Stimulated activated CD4-positive, alpha-beta T cell treated with anti-CD3 and anti-CD28 coated beads, Interleukin-4, amount 100 ng/mL, for 24 hours (primary cell): Measurements from ENCODE around the gene YWHAB.
A peak's percentile ranks its signal among the peaks of the same experiment; 100 is the strongest.
"Not testable (repeated sequence)": the region's sequence is repeated elsewhere in the genome, so short reads cannot be mapped to it uniquely, and the experiment has no call there.

Source experiments
- DNase-seq: peaks from one replicate; pipeline ENCODE4 v3.0.0-alpha.2; 2020

Gene YWHAB

GRCh38 chr20:44885392-44886265 is at the start of gene YWHAB:
YWHAB (plus strand) TSS chr20:44885705; CDS start chr20:44901534, 15,829 bp downstream.
- peak; percentile 99 for DNase-seq

DNA sequence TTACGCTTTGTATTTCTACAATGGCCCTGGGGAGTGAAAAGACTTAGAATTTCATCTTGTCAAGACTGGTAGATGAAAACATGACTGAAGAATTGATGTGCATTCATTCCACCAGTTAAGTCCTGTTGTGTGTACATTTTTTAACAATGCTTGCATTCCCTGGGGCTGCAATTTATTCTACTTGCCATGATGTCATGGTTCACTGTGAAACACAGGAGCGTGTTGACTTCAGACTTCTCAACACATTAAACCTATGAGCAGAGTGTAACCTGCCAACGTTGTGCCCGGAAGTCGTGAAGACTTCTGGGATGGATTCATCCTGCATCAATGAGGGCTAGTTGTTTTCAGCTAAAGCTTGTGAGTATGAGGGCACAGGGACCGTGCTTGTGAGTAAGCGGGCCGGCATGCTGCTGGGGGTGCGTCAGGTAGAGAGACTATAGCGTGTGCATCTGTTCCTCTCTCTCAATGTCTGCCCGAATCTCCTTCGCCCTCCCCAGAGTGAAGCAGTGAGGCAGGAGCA is 48.8 kb upstream of the YWHAB start:
- no peak for DNase-seq

DNA sequence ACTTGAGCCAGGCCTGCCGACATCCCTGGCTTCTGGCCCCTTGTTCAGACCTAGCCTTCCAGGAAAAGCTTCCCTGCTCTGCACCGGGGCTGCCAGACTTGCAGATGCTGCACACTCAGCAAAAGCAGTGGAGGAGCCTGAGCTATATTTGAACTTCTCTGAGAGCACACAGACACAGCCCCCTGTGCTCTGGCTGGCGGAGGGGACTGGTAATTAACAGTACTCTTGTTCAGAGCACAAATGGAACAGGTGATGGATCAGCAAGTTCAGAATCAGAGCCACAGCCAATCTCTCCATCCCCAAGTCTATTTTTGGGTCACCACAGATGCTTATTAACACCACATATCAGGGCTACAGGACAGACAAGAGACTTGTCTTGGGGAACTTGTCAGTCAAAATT is 47.6 kb upstream of the YWHAB start:
- no peak for DNase-seq

DNA sequence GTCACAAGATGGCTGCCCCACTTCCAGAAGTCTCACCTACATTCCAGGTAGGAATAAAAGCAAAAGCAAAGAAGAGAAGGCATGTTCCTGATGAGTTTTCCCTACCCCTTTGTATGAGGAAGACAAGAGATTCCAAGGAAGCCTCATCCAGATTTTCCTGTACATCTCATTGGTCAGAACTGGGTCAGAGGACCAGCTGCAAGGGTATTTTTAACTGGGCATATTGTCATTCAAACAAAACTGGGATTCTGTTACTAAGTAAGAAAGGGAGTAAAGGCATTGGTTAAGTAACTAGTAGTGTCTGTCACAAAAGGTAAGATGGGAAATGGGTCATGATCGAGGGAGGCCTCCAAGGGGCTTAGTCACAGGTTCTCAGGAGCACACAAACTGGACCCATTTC is 47.0 kb upstream of the YWHAB start:
- no peak for DNase-seq

DNA sequence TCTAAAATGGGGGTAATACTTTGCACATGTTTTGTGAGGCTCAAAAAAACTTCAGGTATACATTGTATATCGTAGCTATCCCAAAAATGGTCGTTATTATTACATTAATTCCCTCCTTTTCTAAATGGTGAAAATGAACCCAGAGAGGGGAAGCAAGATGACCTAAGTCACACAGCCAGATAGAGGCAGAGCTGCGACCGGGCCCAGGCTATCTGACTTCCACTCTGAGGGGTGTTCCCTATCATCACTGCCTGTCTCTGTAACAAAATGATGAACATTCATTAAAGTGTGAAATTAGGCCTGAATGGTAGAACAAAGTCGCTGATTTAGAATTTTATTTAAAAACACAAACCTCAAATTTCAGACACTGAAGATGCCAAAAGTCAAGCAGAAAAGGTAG is 46.0 kb upstream of the YWHAB start:
- no peak for DNase-seq

DNA sequence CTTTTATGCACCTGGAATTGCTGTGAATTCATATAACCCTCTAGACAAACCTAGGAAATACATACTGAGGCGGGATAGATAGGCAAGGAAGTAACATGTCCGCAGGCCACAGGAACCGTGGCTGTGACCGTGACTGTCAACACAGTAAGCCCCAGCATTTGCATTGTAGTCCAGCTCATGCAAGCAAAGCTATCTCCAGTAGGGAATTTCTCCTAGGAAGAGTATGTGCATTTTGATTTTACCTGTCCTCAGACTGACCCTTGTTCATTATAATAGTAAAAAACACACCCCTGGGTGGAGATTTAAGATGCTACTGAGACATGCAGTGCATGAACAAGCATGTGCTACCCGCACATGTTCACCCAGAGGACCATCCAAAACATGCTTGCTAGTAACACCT is 44.7 kb upstream of the YWHAB start:
- no peak for DNase-seq

GRCh38 chr20:44841955-44842354 is 43.5 kb upstream of the YWHAB start:
- no peak for DNase-seq

- no peak for DNase-seq
Measured at GRCh38 chr20:44843876-44844275, 41.6 kb upstream of the YWHAB start.

DNA sequence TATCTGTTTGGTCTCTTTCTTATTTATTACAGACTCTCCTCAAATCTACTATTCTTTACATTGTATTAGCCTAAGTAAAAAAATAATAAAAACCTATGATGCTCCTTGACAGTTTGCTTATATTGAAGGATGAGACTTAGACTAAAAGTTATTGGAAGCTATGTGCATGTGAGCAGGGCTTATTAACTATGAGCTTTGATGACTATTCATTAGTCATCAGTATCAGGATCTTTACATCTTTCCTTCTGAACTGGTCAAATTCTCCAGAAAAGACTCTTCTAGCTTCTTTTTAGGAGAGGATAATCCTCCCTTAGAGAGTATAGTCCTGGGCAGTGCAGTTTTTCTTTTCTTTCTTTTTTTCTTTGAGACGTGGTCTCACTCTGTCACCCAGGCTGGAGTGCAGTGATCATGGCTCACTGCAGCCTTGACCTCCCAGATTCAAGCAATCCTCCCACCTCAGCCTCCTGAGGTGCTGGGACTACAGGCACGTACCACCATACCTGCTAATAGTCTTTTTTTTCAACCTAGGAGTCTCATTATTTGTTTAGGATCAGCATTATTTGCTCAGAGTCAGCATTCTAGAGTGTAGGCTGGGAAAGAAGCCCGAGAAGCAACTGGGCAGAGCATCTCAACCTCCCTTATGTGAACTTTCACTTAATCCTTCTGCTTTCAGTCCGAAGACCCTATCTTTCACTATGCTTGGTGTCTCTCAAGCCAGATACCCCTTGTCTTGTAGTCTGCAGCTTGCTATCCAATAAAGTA is 37.1 kb upstream of the YWHAB start:
- DNase-seq = no peak

DNA sequence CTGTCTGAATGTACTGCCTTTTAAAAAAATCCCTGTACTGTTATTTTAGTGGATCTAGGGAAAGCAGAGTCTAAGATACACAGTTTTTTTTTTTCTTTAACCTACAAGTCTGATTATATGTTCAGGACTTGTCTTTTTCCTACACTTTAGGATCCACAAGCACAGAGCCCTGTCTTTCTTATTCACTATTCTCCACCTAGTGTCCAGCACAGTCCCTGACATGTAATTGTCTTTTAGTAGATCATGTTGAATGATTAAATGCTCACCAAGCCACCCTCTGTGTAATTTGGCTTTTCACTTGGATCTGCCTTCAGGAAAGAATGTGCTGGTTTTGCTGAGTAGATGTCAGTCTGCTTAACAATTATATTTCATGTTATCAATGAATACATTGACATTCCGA is 35.8 kb upstream of the YWHAB start:
- no peak for DNase-seq

- no peak for DNase-seq
Measured at GRCh38 chr20:44850272-44850671, 35.2 kb upstream of the YWHAB start.

DNA sequence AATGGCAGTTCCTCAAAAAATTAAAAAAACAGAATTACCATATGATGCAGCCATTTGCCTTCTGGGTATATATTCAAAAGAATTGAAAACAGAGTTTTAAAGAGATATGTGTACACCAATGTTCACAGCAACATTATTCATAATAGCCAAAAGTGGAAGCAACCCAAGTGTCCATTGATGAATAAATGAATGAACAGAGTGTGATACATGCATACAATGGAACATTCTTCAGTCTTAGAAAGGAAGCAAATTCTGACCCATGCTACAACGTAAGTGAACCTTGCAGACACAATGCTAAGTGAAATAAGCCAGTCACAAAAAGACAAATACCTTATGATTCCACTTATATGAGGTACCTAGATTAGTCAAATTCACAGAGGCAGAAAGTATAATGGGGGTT is 34.7 kb upstream of the YWHAB start:
- DNase-seq = no peak

DNA sequence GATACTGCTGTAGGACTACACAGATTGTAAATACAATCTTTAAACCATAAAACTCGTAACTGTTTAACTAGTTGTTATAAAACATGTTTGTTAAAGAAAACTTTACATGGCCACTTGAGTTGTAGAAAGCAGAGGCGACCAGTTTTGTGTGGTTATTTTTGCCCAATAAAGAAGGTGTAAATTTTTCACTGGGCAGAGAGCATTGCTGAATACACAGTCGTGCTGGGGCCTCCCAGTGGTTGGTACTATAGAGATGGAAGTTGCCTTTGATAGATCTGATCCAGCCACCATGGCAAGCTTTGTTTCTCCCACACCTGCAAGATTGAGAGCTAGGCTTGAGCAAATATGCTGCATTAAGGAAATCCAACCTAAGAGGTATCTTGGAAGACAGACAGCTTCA is 34.0 kb upstream of the YWHAB start:
- DNase-seq = no peak

DNA sequence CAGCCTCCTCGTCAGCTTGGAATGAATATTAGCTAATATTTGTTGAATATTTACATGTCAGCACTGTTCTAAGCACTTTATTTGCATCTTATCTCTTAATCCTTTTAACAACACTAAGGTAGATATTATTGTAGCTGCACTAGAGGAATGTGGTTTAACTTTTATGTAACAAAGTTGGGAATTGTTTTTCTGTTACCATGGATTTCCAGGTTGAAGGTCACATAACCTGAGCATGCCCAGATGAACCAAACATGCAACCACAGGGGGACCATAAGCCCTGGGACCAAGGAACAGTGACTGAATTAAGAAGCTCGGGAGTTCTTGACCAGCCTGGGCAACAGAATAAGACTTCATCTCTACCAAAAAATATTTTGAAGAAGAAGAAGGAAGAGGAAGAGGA is 29.1 kb upstream of the YWHAB start:
- no peak for DNase-seq

- DNase-seq = no peak
Measured at GRCh38 chr20:44856856-44857448, 28.6 kb upstream of the YWHAB start.

DNA sequence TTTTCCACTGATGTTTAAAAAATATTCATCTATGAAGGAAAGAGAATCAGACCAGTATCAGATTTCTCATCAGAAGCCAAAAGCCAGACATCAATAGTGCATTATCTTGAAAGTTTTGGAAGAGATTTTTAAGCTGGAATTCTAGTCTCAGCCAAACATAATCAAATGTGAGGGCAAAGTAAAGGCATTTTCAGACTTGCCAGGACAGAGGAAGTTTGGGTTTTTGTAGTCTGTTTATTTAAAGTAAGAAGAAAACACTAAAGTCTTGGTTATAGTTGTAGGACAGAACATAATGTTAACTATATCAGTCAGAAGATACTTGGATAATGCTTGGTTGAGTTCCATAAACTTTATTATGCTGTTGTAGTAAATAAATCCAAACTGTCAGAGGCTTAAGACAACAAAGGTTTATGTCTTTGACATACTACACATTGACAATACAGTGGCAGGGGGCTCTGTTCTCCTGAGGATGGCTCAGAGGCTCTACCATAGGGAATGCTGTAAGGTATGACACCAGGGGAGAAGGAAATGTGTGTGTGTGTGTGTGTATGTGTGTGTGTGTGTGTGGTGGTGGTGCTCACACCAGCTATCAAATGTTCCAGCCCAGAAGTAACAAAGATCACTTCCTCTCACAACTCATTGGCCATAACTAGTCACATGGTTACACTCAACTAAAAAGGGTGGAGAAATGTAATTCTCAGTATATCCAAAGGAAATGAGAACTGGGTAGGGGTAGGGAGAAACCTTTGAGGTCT is 26.7 kb upstream of the YWHAB start:
- DNase-seq = no peak

GRCh38 chr20:44861531-44862006 is 23.9 kb upstream of the YWHAB start:
- no peak for DNase-seq

- DNase-seq = no peak
Measured at GRCh38 chr20:44862286-44862685, 23.2 kb upstream of the YWHAB start.

DNA sequence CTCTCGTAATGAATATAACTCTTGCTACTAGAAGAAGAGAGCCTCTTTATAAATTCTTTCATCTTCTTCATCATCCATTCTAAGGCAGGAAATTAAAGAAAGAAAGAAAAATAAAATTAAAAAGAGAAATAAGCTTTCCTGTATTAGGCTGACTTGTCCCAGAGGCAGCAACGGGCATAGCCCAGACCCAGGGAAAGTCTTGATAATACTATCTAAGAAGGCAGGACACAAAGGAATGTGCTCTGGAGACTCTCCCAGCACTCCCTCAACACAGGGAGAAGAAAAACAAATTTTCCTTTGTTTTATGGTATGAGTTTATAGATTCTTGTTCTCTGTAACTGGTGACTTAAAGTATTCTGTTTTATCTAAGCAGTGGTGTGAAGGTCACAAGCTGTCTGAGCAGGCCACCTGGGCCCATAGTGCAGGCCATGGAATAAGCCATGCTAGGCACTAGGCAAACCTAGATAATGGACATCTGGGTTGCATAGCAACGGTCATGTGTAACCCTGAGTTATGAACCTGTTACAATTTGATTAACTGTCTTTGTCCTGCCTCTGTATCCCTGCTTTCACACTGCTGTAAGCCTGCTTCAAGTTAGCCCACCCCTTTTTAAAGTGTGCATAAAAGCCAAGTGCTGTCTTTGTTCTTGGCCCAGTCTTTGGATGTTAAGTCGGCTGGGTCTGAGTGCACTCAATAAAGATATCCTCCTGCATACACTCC is 22.0 kb upstream of the YWHAB start:
- not testable (repeated sequence) for DNase-seq

DNA sequence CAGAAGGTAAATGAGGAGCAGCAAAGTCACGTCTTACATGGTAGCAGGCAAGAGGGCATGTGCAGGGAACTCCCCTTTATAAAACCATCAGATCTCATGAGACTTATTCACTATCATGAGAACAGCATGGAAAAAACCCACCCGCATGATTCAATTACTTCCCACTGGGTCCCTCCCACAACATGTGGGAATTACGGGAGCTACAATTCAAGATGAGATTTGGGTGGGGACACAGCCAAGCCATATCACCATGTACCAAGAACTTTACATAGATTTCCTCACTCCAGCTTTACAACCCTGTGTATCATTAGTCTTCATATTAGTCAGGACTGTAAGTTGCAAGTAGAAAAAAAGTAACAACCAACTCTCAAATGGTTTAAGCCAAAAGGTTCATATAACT is 21.0 kb upstream of the YWHAB start:
- DNase-seq = not testable (repeated sequence)

DNA sequence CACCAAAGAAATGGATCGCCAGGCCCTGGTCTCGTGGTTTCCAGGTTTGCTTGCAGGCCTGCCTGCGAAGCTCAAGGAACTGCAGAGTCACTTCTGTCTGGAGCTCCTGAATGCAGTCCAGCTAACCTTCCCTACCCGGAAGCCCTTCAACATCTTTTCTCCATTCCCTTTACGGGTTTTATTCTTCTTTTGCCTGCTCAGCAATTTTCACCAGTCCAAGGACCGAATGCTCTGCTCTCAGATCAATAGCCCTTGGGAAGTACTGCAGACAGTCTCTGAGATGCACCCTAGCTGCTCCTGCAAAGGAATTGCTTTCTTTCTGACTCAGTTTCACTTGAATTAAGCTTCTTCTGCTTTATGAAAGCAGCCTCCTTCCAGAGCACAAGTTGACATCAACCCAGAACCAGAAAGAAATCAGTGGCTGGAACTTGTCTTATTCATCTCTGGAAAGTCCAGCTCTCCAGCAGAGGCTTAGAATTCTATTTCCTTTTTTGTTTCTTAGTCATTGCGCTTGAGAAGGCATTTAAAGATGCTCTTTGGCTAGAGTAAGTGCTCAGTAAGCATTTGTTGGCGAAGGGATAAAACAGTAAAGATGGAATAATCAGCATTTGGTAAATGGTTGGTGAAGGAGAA is 18.7 kb upstream of the YWHAB start:
- no peak for DNase-seq

- DNase-seq = no peak
Measured at GRCh38 chr20:44869471-44869870, 16.0 kb upstream of the YWHAB start.
